ENCODE measurements around the gene ELOVL6.

DNA sequence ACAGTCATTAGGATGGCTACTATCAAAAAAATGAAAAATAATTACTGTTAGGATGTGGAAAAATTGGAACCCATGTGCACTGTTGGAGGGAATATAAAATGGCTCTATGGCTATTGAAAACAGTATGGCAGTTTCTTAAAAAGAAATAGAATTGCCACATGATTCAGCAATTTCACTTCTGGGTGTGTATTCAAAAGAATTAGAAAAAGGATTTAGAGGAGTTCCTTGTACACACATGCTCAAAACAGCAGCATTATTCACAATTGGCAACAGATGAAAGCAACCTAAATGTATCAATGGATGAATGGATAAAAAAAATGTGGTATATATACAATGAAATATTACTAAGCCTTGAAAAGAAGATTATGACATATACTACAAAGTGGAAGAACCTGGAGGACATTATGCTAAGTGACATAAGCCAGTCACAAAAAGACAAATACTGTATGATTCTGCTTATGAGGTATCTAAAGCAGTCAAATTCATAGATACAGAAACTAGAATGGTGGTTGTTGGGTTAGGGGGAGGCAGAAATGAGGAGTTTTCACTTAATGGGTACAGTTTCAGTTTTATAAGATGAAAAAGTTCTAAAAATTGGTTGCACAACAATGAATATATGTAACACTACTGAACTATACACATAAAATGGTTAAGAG, 123.2 kb downstream of the ELOVL6 start:
- TF ChIP-seq CTCF (IDR thresholded peaks at IDR 0.05) (no peak), POLR2A (IDR thresholded peaks at IDR 0.05) (no peak)

Measured in thyroid gland (tissue), 4 donors.